SK-N-SH (cell line): ENCODE data around the gene ERI2. TPM values are rescaled to one million over a fixed set of nuclear protein-coding genes. Genes with fewer than 3 reads are reported as not detected.
"Not testable (repeated sequence)": the region's sequence is repeated elsewhere in the genome, so short reads cannot be mapped to it uniquely, and the experiment has no call there.

ENCODE experiments used
- CTCF ChIA-PET: fragments of 300-600, 350-600 bp; formaldehyde crosslinking; extraction: SDS; loops from one replicate; lab custom pipeline; 2021; lab: Yijun Ruan, JAX
- POLR2A ChIA-PET: fragments of 350-600 bp; sonication (Branson Sonifier 250); formaldehyde crosslinking; extraction: SDS; loops from one replicate; lab custom pipeline; 2020; ENCODE audit warnings: antibody characterized with exemption, inconsistent platforms; lab: Yijun Ruan, JAX
- DNase-seq: peaks from one replicate; pipeline ENCODE4 v3.0.0; 2012
- H2AFZ ChIP-seq: fragments of 200-600 bp; sonication (generic); 2 replicates; pipeline ENCODE4 v1.8.1; 2016; ENCODE audit warnings: antibody characterized with exemption, mild to moderate bottlenecking, low read depth
- H3F3A ChIP-seq: fragments of 200-600 bp; sonication (generic); replicated peaks from 2 replicates; pipeline ENCODE3; 2016; ENCODE audit warnings: antibody characterized with exemption, mild to moderate bottlenecking; ENCODE audit not compliant: insufficient read depth
- H3K27ac ChIP-seq, 2 experiments: fragments of 200-500 bp in 1 of 2; fragments of 200-600 bp in 1 of 2; sonication (Bioruptor generic) in 1 of 2; sonication (generic), shearing (Covaris generic) in 1 of 2; 2 replicates each; pipeline versions ENCODE4 v1.5.1 to v1.6.1; 2014 to 2016; ENCODE audit warnings: low read depth in 2 of 2, inconsistent platforms in 1 of 2, low read length in 1 of 2, mild to moderate bottlenecking in 1 of 2, mixed read lengths in 1 of 2
- H3K27me3 ChIP-seq: fragments of 200-600 bp; sonication (generic), shearing (Covaris generic); 2 replicates; pipeline ENCODE4 v1.6.1; 2016; ENCODE audit warnings: mixed run types; ENCODE audit not compliant: insufficient read depth
- H3K36me3 ChIP-seq, 2 experiments: fragments of 200-500 bp in 1 of 2; fragments of 200-600 bp in 1 of 2; sonication (Bioruptor generic) in 1 of 2; sonication (generic) in 1 of 2; replicated peaks in 1 of 2; 2 replicates each; pipeline versions ENCODE3 to v1.5.1; 2014 to 2016; ENCODE audit warnings: low read length in 1 of 2, mild to moderate bottlenecking in 1 of 2; ENCODE audit not compliant: insufficient read depth in 2 of 2, control insufficient read depth in 1 of 2
- H3K4me1 ChIP-seq, 2 experiments: fragments of 200-500 bp in 1 of 2; fragments of 200-600 bp in 1 of 2; sonication (Bioruptor generic) in 1 of 2; sonication (generic), shearing (Covaris generic) in 1 of 2; 2 replicates each; pipeline versions ENCODE4 v1.5.1 to v1.6.1; 2014 to 2016; ENCODE audit warnings: low read depth in 1 of 2, low read length in 1 of 2, mixed run types in 1 of 2; ENCODE audit not compliant: insufficient read depth in 2 of 2, control insufficient read depth in 1 of 2
- H3K4me2 ChIP-seq: fragments of 200-600 bp; sonication (generic), shearing (Covaris generic); 2 replicates; pipeline ENCODE4 v1.6.1; 2017; ENCODE audit warnings: mixed run types
- H3K4me3 ChIP-seq, 2 experiments: fragments of 200-500 bp in 1 of 2; fragments of 200-600 bp in 1 of 2; sonication (Bioruptor generic) in 1 of 2; sonication (generic), shearing (Covaris generic) in 1 of 2; 2 replicates each; pipeline versions ENCODE4 v1.5.1 to v1.8.1; 2014 to 2016; ENCODE audit warnings: low read depth in 2 of 2, inconsistent platforms in 1 of 2, low read length in 1 of 2, mild to moderate bottlenecking in 1 of 2, mixed read lengths in 1 of 2, moderate library complexity in 1 of 2
- H3K79me2 ChIP-seq: fragments of 200-600 bp; sonication (generic); 2 replicates; pipeline ENCODE4 v1.8.1; 2017; ENCODE audit warnings: mild to moderate bottlenecking; ENCODE audit not compliant: insufficient read depth
- H3K9ac ChIP-seq: fragments of 200-600 bp; sonication (generic); 2 replicates; pipeline ENCODE4 v1.6.1; 2017; ENCODE audit warnings: mixed run types
- H3K9me2 ChIP-seq: fragments of 200-600 bp; sonication (generic); 2 replicates; pipeline ENCODE4 v1.6.1; 2017; ENCODE audit warnings: mixed run types
- H3K9me3 ChIP-seq: fragments of 200-600 bp; sonication (generic); 2 replicates; pipeline ENCODE4 v1.6.1; 2017; ENCODE audit warnings: mixed run types, mild to moderate bottlenecking, moderate library complexity
- H4K20me1 ChIP-seq: fragments of 200-600 bp; sonication (generic); 2 replicates; pipeline ENCODE4 v1.6.1; 2017; ENCODE audit warnings: mild to moderate bottlenecking, mixed run types; ENCODE audit not compliant: insufficient read depth
- CHD2 ChIP-seq: fragments of 150-350 bp; IDR thresholded peaks from 2 replicates; pipeline ENCODE4 v1.6.1; 2018; ENCODE audit warnings: low read length; ENCODE audit not compliant: partially characterized antibody
- ELF1 ChIP-seq: IDR thresholded peaks from 2 replicates; pipeline ENCODE4 v1.4.0; 2012
- EP300 ChIP-seq, 2 experiments: IDR thresholded peaks; 2 replicates each; pipeline versions ENCODE4 v1.4.0 to v1.6.1; 2012; ENCODE audit warnings: borderline replicate concordance in 1 of 2, low read depth in 1 of 2, low read length in 1 of 2
- GABPA ChIP-seq: IDR thresholded peaks from 2 replicates; pipeline ENCODE4 v1.4.0; 2012; ENCODE audit warnings: low read depth, mild to moderate bottlenecking
- MEF2A ChIP-seq: IDR thresholded peaks from 2 replicates; pipeline ENCODE4 v1.4.0; 2012; ENCODE audit warnings: low read depth, borderline replicate concordance
- MXI1 ChIP-seq: IDR thresholded peaks from 2 replicates; pipeline ENCODE4 v1.6.1; 2012; ENCODE audit warnings: mild to moderate bottlenecking, low read depth, low read length, improper control_type of control experiment
- NFIC ChIP-seq: IDR thresholded peaks from 2 replicates; pipeline ENCODE4 v1.4.0; 2012; ENCODE audit warnings: borderline replicate concordance
- POLR2AphosphoS5 ChIP-seq: IDR thresholded peaks from 2 replicates; pipeline ENCODE4 v1.6.1; 2012; ENCODE audit warnings: low read depth, low read length
- RFX5 ChIP-seq: IDR thresholded peaks from 2 replicates; pipeline ENCODE4 v1.6.1; 2012; ENCODE audit warnings: mild to moderate bottlenecking, improper control_type of control experiment, low read length
- SIN3A ChIP-seq: IDR thresholded peaks from 2 replicates; pipeline ENCODE4 v1.6.1; 2012; ENCODE audit warnings: low read depth, mild to moderate bottlenecking, low read length, moderate library complexity, borderline replicate concordance
- SMC3 ChIP-seq: IDR thresholded peaks from 2 replicates; pipeline ENCODE4 v1.6.1; 2012; ENCODE audit warnings: low read depth, low read length, improper control_type of control experiment
- WGBS: methylation state at CpG from one replicate; pipeline ENCODE4 v1.1.6; 2017; ENCODE audit warnings: low lambda C conversion rate; 5-methylcytosine and 5-hydroxymethylcytosine counted together
- polyA plus RNA-seq, 3 experiments: library from polyadenylated mRNA; depleted of rRNA; stranded (reverse); fragments of >200 nt; gene quantifications; 2 replicates each; pipeline ENCODE4 v1.2.3, GENCODE V29; 2012
- TF ChIP-seq, protein P1 (sequence below): IDR thresholded peaks from 2 replicates; pipeline ENCODE4 v1.6.1; 2012; ENCODE audit warnings: mild to moderate bottlenecking, low read depth, low read length, moderate library complexity
- TF ChIP-seq, protein P2 (sequence below): IDR thresholded peaks from 2 replicates; pipeline ENCODE4 v1.4.0; 2012; ENCODE audit warnings: low read depth
- TF ChIP-seq, protein P3 (sequence below): IDR thresholded peaks from 2 replicates; pipeline ENCODE4 v1.4.0; 2012; ENCODE audit warnings: low read depth, borderline replicate concordance
- TF ChIP-seq, protein P4 (sequence below): IDR thresholded peaks from 2 replicates; pipeline ENCODE4 v1.4.0; 2012; ENCODE audit warnings: low read depth, borderline replicate concordance

Gene ERI2
- polyA plus RNA-seq, 1 of the 3 experiments (the other 2 are of a cell fraction) = 9.1 TPM

DNA sequence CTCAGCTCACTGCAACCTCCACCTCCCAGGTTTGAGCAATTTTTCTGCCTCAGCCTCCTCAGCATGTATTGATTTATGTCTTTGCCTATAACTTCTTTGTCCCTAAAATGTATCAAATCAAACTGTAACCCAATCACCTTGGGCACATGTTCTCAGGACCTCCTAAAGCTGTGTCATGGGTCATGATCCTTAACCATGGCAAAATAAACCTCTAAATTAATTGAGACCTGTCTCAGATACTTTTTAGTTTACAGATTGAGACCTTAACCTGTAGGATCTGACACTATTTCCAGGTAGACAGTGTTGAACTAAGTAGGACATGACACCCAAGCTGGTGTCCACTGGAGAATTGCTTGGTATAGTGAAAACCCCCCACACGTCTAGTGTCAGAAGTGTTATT is 45.1 kb downstream of the ERI2 start:
- Histone ChIP-seq H3K9ac (no peak overlapping the region), H3F3A (no peaks in the 10 kb centered on the region), H3K4me3 (no peak overlapping the region), H3K27ac (no peak overlapping the region), H4K20me1 (no peaks in the 10 kb centered on the region), H3K79me2 (no peaks in the 10 kb centered on the region), H3K36me3 (no peaks in the 10 kb centered on the region), H3K27me3 (no peaks in the 10 kb centered on the region), H3K4me1 (no peaks in the 10 kb centered on the region), H3K4me2 (no peak overlapping the region), H3K9me2 (no peaks in the 10 kb centered on the region), H2AFZ (no peak overlapping the region)
- ChIA-PET POLR2A (no interaction called here), CTCF (no interaction called here)
- no peak for DNase-seq
- 21% methylated on average over 1 of the region's 1 CpG for WGBS
- TF ChIP-seq SIN3A = no peak
- TF ChIP-seq, protein P1, sequence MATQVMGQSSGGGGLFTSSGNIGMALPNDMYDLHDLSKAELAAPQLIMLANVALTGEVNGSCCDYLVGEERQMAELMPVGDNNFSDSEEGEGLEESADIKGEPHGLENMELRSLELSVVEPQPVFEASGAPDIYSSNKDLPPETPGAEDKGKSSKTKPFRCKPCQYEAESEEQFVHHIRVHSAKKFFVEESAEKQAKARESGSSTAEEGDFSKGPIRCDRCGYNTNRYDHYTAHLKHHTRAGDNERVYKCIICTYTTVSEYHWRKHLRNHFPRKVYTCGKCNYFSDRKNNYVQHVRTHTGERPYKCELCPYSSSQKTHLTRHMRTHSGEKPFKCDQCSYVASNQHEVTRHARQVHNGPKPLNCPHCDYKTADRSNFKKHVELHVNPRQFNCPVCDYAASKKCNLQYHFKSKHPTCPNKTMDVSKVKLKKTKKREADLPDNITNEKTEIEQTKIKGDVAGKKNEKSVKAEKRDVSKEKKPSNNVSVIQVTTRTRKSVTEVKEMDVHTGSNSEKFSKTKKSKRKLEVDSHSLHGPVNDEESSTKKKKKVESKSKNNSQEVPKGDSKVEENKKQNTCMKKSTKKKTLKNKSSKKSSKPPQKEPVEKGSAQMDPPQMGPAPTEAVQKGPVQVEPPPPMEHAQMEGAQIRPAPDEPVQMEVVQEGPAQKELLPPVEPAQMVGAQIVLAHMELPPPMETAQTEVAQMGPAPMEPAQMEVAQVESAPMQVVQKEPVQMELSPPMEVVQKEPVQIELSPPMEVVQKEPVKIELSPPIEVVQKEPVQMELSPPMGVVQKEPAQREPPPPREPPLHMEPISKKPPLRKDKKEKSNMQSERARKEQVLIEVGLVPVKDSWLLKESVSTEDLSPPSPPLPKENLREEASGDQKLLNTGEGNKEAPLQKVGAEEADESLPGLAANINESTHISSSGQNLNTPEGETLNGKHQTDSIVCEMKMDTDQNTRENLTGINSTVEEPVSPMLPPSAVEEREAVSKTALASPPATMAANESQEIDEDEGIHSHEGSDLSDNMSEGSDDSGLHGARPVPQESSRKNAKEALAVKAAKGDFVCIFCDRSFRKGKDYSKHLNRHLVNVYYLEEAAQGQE = no peak
- no peak for TF ChIP-seq ELF1
- TF ChIP-seq MEF2A = no peak
- TF ChIP-seq RFX5 = no peak
- no peak for TF ChIP-seq POLR2AphosphoS5
- TF ChIP-seq, all 33 proteins: peak for 0
- no peaks in the 10 kb centered on the region for H3K9me3 ChIP-seq

DNA sequence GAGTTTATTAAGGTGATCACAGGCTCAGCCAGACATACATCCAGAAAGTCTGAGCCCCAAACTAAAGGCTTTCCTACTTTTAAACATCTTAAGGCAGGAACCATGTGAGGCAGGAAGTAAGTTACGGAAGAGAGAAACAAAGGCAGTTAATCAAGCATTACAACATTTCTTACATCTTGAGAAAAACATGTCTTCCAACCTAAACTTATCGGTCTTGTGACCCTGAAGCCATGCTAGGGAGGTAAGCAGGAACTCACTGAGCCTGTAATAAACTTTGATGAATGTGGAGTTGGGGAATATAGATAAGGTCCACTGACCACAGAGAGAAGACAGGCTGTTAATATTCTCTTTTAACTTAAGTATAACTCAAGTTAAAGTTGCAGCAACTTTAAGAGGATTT is 45.9 kb downstream of the ERI2 start:
- Histone ChIP-seq H3K9ac (no peak overlapping the region), H3K9me3 (no peaks in the 10 kb centered on the region), H3K36me3 (no peaks in the 10 kb centered on the region), H3K27ac (no peak overlapping the region), H3F3A (no peaks in the 10 kb centered on the region), H2AFZ (no peak overlapping the region), H3K79me2 (no peaks in the 10 kb centered on the region), H3K4me2 (no peak overlapping the region), H4K20me1 (no peaks in the 10 kb centered on the region), H3K4me1 (no peaks in the 10 kb centered on the region), H3K9me2 (no peaks in the 10 kb centered on the region), H3K27me3 (no peaks in the 10 kb centered on the region), H3K4me3 (no peak overlapping the region)
- DNase-seq = no peak
- TF ChIP-seq, protein P2, sequence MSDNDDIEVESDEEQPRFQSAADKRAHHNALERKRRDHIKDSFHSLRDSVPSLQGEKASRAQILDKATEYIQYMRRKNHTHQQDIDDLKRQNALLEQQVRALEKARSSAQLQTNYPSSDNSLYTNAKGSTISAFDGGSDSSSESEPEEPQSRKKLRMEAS = no peak
- TF ChIP-seq, protein P3, sequence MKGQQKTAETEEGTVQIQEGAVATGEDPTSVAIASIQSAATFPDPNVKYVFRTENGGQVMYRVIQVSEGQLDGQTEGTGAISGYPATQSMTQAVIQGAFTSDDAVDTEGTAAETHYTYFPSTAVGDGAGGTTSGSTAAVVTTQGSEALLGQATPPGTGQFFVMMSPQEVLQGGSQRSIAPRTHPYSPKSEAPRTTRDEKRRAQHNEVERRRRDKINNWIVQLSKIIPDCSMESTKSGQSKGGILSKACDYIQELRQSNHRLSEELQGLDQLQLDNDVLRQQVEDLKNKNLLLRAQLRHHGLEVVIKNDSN = no peak
- TF ChIP-seq SMC3 (no peak), EP300 (IDR thresholded peaks at IDR 0.05; ENCODE audit: borderline replicate concordance in 1 of 2, low read depth in 1 of 2, low read length in 1 of 2) (no peak), POLR2AphosphoS5 (no peak), SIN3A (no peak), NFIC (no peak), CHD2 (no peak), MXI1 (no peak), GABPA (no peak)
- TF ChIP-seq, protein P4, sequence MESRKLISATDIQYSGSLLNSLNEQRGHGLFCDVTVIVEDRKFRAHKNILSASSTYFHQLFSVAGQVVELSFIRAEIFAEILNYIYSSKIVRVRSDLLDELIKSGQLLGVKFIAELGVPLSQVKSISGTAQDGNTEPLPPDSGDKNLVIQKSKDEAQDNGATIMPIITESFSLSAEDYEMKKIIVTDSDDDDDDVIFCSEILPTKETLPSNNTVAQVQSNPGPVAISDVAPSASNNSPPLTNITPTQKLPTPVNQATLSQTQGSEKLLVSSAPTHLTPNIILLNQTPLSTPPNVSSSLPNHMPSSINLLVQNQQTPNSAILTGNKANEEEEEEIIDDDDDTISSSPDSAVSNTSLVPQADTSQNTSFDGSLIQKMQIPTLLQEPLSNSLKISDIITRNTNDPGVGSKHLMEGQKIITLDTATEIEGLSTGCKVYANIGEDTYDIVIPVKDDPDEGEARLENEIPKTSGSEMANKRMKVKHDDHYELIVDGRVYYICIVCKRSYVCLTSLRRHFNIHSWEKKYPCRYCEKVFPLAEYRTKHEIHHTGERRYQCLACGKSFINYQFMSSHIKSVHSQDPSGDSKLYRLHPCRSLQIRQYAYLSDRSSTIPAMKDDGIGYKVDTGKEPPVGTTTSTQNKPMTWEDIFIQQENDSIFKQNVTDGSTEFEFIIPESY = no peak
- POLR2A ChIA-PET = no interaction called here
- CTCF ChIA-PET = interaction anchor here (0.6 kb wide), 1 partner anchor 437 kb away, joined by 3 read pairs; no protein-coding TSS in a partner anchor
- 43% methylated on average over 2 of the region's 2 CpGs for WGBS

DNA sequence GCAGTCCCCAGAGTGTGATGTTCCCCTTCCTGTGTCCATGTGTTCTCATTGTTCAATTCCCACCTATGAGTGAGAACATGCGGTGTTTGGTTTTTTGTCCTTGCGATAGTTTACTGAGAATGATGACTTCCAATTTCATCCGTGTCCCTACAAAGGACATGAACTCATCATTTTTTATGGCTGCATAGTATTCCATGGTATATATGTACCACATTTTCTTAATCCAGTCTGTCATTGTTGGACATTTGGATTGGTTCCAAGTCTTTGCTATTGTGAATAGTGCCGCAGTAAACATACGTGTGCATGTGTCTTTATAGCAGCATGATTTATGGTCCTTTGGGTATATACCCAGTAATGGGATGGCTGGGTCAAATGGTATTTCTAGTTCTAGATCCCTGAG is 50.5 kb downstream of the ERI2 start:
- H3K9ac ChIP-seq, H3K4me2 ChIP-seq, H3K9me3 ChIP-seq, H3K27ac ChIP-seq, H3K27me3 ChIP-seq, H3F3A ChIP-seq, DNase-seq, CTCF ChIA-PET, H3K79me2 ChIP-seq, H3K36me3 ChIP-seq, H2AFZ ChIP-seq, H4K20me1 ChIP-seq, POLR2A ChIA-PET, H3K4me3 ChIP-seq, H3K9me2 ChIP-seq, H3K4me1 ChIP-seq: not testable (repeated sequence)
- 80% methylated on average over 3 of the region's 5 CpGs for WGBS
